Activated CD4-positive, alpha-beta memory T cell treated with anti-CD3 and anti-CD28 coated beads, Interleukin-2, amount 10 ng/mL, durations not matched to agents 7 days and 5 days (primary cell): ENCODE results near the gene SALL2. TPM values are rescaled to one million over a fixed set of nuclear protein-coding genes. Genes with fewer than 3 reads are reported as not detected.
A peak's percentile ranks its signal among the peaks of the same experiment; 100 is the strongest.
"Not testable (repeated sequence)": the region's sequence is repeated elsewhere in the genome, so short reads cannot be mapped to it uniquely, and the experiment has no call there.

Experiments used
- CTCF ChIA-PET: fragments of 350-600 bp; sonication (Branson Sonifier 250); formaldehyde crosslinking; loops from one replicate; lab custom pipeline; 2021; ENCODE audit warnings: antibody characterized with exemption, inconsistent platforms; lab: Charles Lee
- POLR2A ChIA-PET: fragments of 350-600 bp; sonication (Branson Sonifier 250); formaldehyde crosslinking; loops from one replicate; lab custom pipeline; 2021; ENCODE audit warnings: antibody characterized with exemption; lab: Charles Lee
- DNase-seq: peaks from one replicate; pipeline ENCODE4 v3.0.0-alpha.2; 2020
- H3K27ac Mint-ChIP-seq: one replicate; pipeline ENCODE4 v1.8.0; 2021; ENCODE audit warnings: mild to moderate bottlenecking, mixed read lengths
- H3K27me3 Mint-ChIP-seq: one replicate; pipeline ENCODE4 v1.8.0; 2021; ENCODE audit warnings: mixed read lengths
- H3K36me3 Mint-ChIP-seq: one replicate; pipeline ENCODE4 v1.8.0; 2021; ENCODE audit warnings: low read depth, mixed read lengths
- H3K4me1 Mint-ChIP-seq: one replicate; pipeline ENCODE4 v1.8.0; 2021; ENCODE audit warnings: mixed read lengths
- H3K4me3 Mint-ChIP-seq: one replicate; pipeline ENCODE4 v1.8.0; 2021; ENCODE audit warnings: mild to moderate bottlenecking, mixed read lengths
- H3K9me3 Mint-ChIP-seq: one replicate; pipeline ENCODE4 v1.8.0; 2021; ENCODE audit warnings: mixed read lengths
- total RNA-seq, 2 experiments: library from RNA; stranded (reverse); gene quantifications; one replicate each; pipeline ENCODE4 v1.2.3, GENCODE V29; 2021

Gene SALL2
- total RNA-seq = 1 to 10 TPM; 1.5 to 1.8 TPM

DNA sequence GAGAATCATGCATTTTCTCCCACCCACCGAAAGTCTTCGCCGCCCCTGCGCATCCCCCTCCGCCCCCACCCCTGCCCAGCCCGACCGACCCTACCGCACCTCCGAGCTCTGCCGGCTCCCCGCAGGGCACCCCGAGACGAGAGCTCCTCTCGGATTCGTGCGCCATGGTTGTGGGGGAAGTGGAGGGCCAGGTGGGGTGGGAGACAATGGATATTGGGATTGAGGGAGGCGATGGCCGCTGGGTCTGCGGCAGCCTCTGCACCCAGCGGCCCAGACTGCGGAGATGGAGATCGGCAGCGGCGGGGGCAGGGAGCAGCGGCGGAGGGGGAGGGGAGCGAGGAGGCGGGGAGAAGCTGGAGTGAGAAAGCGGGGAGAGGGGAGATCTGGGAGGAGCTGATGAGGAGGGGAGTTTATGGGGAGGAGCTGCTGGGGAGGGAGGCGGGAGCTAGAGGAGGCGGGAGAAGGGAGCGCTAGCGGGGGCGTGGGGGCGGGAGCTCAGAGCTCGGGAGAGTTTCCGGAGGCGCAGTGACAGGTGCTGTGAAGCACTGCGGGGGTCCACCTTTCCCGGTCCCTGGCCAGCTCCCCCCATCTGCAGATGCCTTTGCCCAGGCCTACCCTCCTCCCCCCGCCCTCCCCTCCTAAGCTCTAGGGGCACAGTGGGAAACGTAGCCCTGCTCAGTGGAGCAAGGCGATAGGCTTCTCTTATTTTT is at the start of gene SALL2:
Gene SALL2, minus strand, starts transcription at position 385 of the 710 bp plus-strand sequence. Its CDS starts 219 bp downstream, at position 166.
- Mint-ChIP-seq H3K4me1 (peaks cover 10% of the 10 kb centered on the region), H3K27ac (no peak within 1 kb of the TSS), H3K4me3 (peak within 1 kb of the TSS; percentile 71), H3K9me3 (no peaks in the 10 kb centered on the region), H3K36me3 (no peaks in the 10 kb centered on the region), H3K27me3 (peaks cover 11% of the 10 kb centered on the region)
- ChIA-PET CTCF (interaction anchor here (0.6 to 1.2 kb wide), 3 partner anchors 27 to 50 kb away, joined by 4 to 7 read pairs (median 4); no protein-coding TSS in a partner anchor), POLR2A (interaction anchor here (1.0 to 6.8 kb wide), 5 partner anchors 8 to 49 kb away, joined by 3 to 50 read pairs (median 5); partner anchors contain the start of genes METTL3 and TOX4)
- DNase-seq = peak; percentile 50

DNA sequence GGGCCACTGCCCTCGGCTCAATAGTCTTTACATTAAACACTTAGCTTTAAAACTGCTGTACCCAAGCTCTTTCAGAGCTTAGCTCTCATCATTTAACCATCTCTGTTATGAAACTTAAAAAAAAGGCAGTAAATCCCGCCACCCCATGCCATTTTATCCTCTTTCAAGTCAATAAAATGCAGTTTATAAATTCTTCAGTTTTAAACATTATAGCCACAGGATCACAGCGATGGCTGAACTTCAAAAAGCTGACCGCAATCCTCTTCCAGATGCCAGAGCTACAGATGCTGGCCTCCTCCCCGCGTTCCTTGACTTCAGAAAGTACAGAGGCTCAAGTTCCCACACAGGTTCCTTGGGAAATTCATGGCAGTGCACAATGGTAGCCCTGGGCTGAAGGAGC is 49.5 kb upstream of the SALL2 start:
- no peaks in the 10 kb centered on the region for H3K4me1 Mint-ChIP-seq
- H3K27me3 Mint-ChIP-seq = peaks cover 27% of the 10 kb centered on the region
- H3K36me3 Mint-ChIP-seq = no peaks in the 10 kb centered on the region
- H3K9me3 Mint-ChIP-seq = peaks cover 3% of the 10 kb centered on the region
- POLR2A ChIA-PET = no interaction called here
- no peak for DNase-seq
- no peak overlapping the region for H3K27ac Mint-ChIP-seq
- CTCF ChIA-PET = interaction anchor here (0.6 kb wide), 1 partner anchor 327 kb away, joined by 4 read pairs; no protein-coding TSS in a partner anchor
- no peak overlapping the region for H3K4me3 Mint-ChIP-seq

DNA sequence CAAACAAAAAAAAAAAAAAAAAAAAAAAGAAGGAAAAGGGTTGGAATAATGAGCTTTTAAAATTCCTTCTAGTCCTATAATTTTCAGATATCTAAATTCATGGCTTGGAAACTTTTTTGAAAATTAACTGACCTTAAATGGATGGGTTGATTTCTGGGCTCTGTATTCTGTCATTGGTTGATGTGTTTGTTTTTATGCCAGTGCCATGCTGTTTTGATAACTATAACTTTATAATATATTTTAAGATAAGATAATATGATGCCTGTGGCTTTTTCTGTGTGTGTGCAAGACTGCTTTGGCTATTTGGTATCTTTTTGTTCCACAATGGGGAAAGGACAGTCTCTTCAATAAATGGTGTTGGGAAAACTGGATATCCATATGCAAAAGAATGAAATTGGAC is 46.5 kb upstream of the SALL2 start:
- H3K9me3 Mint-ChIP-seq = peaks cover 3% of the 10 kb centered on the region

DNA sequence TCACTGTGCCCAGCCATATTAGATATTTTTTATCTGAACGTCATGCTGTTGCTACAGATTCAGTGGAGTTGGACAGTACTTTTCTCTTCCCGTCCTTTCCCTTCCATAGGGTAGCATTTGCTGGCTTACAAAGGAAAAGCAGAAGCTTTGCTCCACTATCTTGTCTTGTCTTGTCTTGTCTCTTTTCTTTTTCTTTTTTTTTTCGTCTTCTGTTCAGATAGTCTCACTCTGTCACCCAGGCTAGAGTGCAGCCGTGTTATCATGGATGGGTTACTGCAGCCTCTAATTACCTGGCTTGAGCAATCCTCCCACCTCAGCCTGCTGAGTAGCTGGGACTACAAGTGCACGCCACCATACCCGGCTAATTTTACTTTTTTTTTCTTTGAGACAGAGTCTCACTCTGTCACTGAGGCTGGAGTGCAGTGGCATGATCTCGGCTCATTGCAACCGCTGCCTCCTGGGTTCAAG is 32.6 kb upstream of the SALL2 start:
- Mint-ChIP-seq H3K4me3 (no peak overlapping the region), H3K27me3 (no peaks in the 10 kb centered on the region), H3K27ac (no peak overlapping the region), H3K4me1 (peaks cover 7% of the 10 kb centered on the region), H3K36me3 (no peaks in the 10 kb centered on the region), H3K9me3 (no peaks in the 10 kb centered on the region)
- no peak for DNase-seq
- ChIA-PET CTCF (interaction anchor here (0.7 to 6.7 kb wide), 3 partner anchors 60 to 102 kb away, joined by 3 to 48 read pairs (median 4); partner anchors contain the start of gene CHD8), POLR2A (no interaction called here)

More for the DNA sequence above, 46.5 kb upstream of the SALL2 start:
- Mint-ChIP-seq H3K4me3 (no peak overlapping the region), H3K36me3 (no peaks in the 10 kb centered on the region), H3K4me1 (no peaks in the 10 kb centered on the region), H3K27ac (no peak overlapping the region), H3K27me3 (peaks cover 21% of the 10 kb centered on the region)
- DNase-seq = no peak
- ChIA-PET CTCF (interaction anchor here (0.7 to 0.9 kb wide), 2 partner anchors 252 to 1960 kb away, joined by 3 read pairs; no protein-coding TSS in a partner anchor), POLR2A (no interaction called here)

DNA sequence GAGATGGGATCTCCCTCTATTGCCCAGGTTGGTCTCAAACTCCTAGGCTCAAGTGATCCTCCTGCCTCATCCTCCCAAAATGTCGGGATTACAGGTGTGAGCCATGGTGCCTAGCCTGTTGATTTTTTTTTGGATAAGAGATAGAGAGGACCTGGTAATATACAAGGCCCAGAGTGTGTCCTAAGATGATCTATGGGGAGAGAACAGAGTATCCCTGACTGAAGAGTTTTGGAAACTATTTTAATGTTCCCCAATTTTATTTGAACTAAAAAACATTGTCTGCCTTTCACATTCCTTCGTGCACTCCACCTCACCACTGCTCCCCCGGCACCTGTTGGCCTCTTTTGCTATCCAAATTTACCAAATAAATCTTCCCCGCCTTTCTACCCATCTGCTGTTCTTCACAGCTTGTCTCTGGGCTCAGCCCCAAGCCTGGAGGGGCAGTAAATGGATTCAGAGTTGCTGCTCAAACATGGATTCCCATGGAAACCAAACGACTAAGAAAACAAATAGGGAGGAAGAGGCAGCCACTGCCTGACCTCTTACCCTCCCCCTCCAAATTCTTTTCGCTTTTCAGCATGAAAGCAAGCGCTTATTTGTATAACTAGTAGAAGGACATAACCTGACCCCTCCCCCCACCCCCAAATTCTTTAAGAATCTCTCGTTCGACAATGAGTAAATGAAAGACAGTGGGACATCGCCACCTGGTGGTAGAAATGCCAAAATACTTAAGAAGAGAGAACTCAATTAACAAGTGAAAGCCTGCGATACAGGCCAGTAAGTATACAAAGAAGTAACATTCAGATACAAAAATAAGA is 31.1 kb upstream of the SALL2 start:
- no peaks in the 10 kb centered on the region for H3K27me3 Mint-ChIP-seq
- POLR2A ChIA-PET = interaction anchor here (0.7 to 1.9 kb wide), 3 partner anchors 59 to 211 kb away, joined by 3 to 10 read pairs (median 3); partner anchors contain the start of gene TOX4
- CTCF ChIA-PET = interaction anchor here (0.7 to 6.7 kb wide), 4 partner anchors 8 to 185 kb away, joined by 3 to 48 read pairs (median 4); partner anchors contain the start of gene METTL3
- peak overlapping the region; percentile 6 for H3K4me3 Mint-ChIP-seq
- H3K27ac Mint-ChIP-seq = no peak overlapping the region
- H3K36me3 Mint-ChIP-seq = no peaks in the 10 kb centered on the region
- DNase-seq = peak; percentile 75
- peaks cover 7% of the 10 kb centered on the region for H3K4me1 Mint-ChIP-seq
- no peaks in the 10 kb centered on the region for H3K9me3 Mint-ChIP-seq

DNA sequence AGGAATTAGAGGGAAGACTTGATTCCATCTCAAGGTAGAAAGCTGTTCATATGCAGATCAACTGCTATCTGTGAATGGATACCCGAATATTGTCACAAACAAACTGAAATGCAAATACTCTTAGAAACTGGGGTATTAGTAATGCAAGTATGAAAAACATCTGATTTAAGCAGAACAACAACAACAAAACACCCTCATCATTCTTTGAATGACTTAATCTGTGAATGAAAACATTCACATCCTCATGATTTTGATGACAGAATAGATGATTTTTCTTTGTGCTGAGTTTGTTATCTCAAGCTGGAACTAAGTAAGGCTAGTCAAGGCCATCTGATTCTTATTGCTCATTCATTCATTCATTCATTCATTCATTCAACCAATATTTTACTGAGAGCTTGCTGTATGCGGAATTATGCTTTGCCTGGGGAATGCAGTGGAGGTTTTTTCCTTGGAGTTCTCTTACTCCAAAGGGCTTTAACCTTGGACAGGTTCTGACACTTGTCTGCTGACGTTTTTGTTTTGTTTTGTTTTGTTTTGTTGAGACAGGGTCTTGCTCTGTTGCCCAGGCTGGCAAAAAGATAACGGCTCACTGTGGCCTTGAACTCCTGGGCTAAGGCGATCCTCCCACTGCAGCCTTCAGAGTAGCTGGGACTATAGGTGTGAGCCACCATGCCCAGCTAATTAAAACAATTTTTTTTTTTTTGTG is 30.4 kb upstream of the SALL2 start:
- DNase-seq = no peak
- H3K36me3 Mint-ChIP-seq = no peaks in the 10 kb centered on the region
- POLR2A ChIA-PET = interaction anchor here (0.7 to 1.9 kb wide), 3 partner anchors 58 to 210 kb away, joined by 3 to 10 read pairs (median 3); partner anchors contain the start of gene TOX4
- no peaks in the 10 kb centered on the region for H3K9me3 Mint-ChIP-seq
- H3K4me3 Mint-ChIP-seq = no peak overlapping the region
- peaks cover 7% of the 10 kb centered on the region for H3K4me1 Mint-ChIP-seq
- CTCF ChIA-PET = interaction anchor here (0.6 to 6.7 kb wide), 8 partner anchors 9 to 473 kb away, joined by 3 to 48 read pairs (median 4); partner anchors contain the start of genes METTL3 and SALL2
- H3K27me3 Mint-ChIP-seq = no peaks in the 10 kb centered on the region
- H3K27ac Mint-ChIP-seq = no peak overlapping the region

DNA sequence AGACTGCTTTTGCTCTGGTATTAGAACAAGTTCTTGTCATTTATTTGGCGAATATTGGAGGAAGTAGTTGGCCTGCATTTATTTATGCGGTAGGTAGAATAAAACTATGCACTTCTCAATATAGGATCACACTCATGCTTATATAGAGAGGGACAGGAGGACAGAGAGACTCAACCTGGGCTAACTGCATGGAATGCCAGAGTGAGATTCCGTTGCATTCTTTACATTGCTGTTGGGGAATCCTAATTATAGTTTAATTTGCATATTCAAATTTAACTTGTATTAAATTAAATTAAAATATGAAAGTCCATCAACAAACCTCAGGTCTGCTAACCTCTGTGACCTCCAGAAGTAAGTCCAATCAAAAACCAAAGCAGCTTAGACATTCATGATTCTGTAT is 27.1 kb upstream of the SALL2 start:
- CTCF ChIA-PET = no interaction called here
- Mint-ChIP-seq H3K36me3 (no peaks in the 10 kb centered on the region), H3K27me3 (no peaks in the 10 kb centered on the region), H3K27ac (no peak overlapping the region), H3K9me3 (no peaks in the 10 kb centered on the region), H3K4me1 (peaks cover 7% of the 10 kb centered on the region), H3K4me3 (no peak overlapping the region)
- POLR2A ChIA-PET = no interaction called here
- DNase-seq = no peak

DNA sequence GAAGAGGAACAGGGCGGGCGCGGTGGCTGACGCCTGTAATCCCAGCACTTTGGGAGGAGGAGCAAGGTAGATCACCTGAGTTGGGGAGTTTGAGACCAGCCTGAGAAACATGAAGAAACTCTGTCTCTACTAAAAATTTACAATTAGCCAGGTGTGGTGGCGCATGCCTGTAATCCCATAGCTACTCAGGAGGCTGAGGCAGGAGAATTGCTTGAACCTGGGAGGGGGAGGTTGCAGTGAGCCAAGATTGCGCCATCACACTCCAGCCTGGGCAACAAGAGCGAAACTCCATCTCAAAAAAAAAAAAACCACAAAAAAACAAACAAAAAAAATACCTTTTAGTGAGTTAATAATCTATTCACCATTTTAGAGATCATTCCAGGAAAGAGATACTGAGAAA is 18.4 kb upstream of the SALL2 start:
- POLR2A ChIA-PET, H3K4me3 Mint-ChIP-seq, H3K27ac Mint-ChIP-seq, H3K4me1 Mint-ChIP-seq, H3K9me3 Mint-ChIP-seq, H3K36me3 Mint-ChIP-seq, DNase-seq, H3K27me3 Mint-ChIP-seq: not testable (repeated sequence)
- CTCF ChIA-PET = interaction anchor here (1.3 kb wide), 1 partner anchor 46 kb away, joined by 4 read pairs; no protein-coding TSS in a partner anchor

DNA sequence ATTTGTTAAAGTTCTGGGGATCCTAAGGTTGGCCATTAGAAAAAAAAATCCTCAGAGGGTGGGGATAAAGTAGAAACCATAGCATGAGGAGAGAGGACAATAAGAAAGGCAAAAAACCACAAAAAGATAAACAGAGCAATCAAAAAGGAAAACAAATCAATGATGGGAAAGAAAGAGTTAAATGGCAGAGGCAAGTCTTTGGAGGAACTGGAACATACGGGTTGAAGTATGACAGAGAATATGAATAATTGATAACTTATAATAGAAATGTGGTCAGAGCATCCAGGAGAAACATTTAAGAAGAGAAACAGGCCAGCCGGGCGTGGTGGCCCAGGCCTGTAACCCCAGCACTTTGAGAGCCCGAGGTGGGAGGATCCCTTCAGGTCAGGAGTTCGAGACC is 17.8 kb upstream of the SALL2 start:
- Mint-ChIP-seq H3K4me3 (no peak overlapping the region), H3K9me3 (no peaks in the 10 kb centered on the region), H3K36me3 (no peaks in the 10 kb centered on the region), H3K27ac (no peak overlapping the region), H3K27me3 (peaks cover 14% of the 10 kb centered on the region), H3K4me1 (no peaks in the 10 kb centered on the region)
- CTCF ChIA-PET = interaction anchor here (1.3 kb wide), 1 partner anchor 46 kb away, joined by 4 read pairs; no protein-coding TSS in a partner anchor
- POLR2A ChIA-PET = no interaction called here
- DNase-seq = no peak

DNA sequence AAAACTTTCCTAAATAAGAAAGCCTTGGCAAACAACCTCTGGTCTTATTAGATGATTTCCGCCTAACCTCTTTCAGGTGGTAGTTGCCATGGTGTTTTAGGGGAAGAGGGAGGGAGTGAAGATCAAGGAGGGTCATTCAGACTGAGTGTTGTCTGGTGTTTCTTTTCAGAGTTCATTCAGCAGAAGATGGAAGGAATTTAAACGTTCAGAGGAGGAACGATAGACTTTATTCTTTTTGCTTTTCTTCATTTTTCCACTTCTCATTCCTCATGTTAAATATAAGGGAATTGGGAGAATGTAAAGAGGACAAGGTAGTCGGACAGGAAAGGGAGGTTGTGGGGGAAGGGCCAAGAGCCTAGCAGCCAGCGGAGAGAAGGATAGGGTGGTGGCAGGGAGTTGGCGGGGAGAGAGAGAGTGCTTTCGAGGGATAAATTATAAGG is 17.4 kb upstream of the SALL2 start:
- DNase-seq = no peak
- Mint-ChIP-seq H3K27me3 (peaks cover 16% of the 10 kb centered on the region), H3K36me3 (no peaks in the 10 kb centered on the region), H3K4me3 (no peak overlapping the region), H3K4me1 (no peaks in the 10 kb centered on the region), H3K9me3 (no peaks in the 10 kb centered on the region), H3K27ac (no peak overlapping the region)
- ChIA-PET CTCF (interaction anchor here (1.3 kb wide), 1 partner anchor 45 kb away, joined by 4 read pairs; no protein-coding TSS in a partner anchor), POLR2A (no interaction called here)

DNA sequence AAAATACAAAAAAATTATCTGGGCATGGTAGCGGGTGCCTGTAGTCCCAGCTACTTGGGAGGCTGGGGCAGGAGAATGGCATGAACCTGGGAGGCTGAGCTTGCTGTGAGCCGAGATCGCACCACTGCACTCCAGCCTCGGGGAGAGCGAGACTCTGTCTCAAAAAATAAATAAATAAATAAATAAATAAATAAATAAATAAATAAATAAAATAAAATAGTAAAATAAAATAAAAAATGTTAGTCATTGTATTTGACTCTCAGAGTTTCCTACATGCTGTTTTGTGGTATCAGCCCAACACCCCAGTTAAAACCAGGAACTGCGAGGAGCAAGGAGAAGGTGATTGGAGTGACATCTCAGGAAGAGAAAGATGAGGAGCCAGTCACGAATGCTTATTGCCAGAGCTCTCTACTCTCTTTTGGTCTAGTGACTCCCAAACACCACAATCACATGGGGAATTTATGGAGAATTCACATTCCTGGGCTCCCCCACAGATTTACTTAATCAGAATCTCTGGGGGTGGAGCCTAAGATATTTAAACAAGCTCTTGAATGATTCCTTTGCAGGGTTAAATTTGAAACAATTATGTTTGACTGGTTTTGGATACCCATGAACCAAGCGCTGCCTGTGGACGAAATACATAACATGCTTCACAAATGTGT is 15.4 kb upstream of the SALL2 start:
- peaks cover 31% of the 10 kb centered on the region for H3K27me3 Mint-ChIP-seq
- H3K9me3 Mint-ChIP-seq = no peaks in the 10 kb centered on the region
- ChIA-PET CTCF (no interaction called here), POLR2A (no interaction called here)
- H3K4me3 Mint-ChIP-seq = no peak overlapping the region
- no peak overlapping the region for H3K27ac Mint-ChIP-seq
- DNase-seq = no peak
- H3K36me3 Mint-ChIP-seq = no peaks in the 10 kb centered on the region
- peaks cover 3% of the 10 kb centered on the region for H3K4me1 Mint-ChIP-seq
